Stomach (tissue), 4 donors: ENCODE results near the gene MALRD1.

Experiments
- CTCF ChIP-seq, 7 experiments: fragments of 450-650 bp in 4 of 7; fragments of 200-600 bp in 3 of 7; sonication (generic) in 3 of 7; IDR thresholded peaks; one replicate each; pipeline ENCODE4 v1.5.1; 2016 to 2019; ENCODE audit warnings: antibody characterized with exemption in 7 of 7, control low read depth in 2 of 7, mild to moderate bottlenecking in 1 of 7
- POLR2AphosphoS5 ChIP-seq, 3 donors: sonication (generic); formaldehyde crosslinking; IDR thresholded peaks; one replicate each; pipeline ENCODE4 v1.6.1; 2016; ENCODE audit warnings: antibody characterized with exemption in 3 of 3

DNA sequence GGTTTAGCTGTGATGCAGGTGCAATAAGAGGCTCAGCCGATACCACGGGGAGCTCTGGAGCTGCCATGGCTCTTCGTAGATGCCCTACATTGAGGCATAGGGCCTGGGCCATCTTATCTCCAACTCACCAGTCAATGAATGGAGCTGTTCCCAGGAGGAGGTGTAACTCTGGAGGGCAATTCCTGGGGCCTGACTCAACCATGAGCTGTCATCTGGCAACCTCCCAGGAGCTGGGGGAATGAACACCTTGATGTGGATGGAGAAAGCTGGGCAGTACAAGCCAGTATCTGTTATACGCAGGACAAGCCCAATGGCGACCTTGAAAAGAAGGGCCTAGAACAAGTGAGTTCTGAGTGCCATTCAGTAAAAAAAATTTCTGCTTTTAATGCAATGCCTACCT, 543.7 kb downstream of the MALRD1 start:
- TF ChIP-seq CTCF (IDR thresholded peaks at IDR 0.05) (no peak), POLR2AphosphoS5 (IDR thresholded peaks at IDR 0.05) (no peak)
